Measurements from ENCODE around the gene PET100.

PET100 gene

DNA sequence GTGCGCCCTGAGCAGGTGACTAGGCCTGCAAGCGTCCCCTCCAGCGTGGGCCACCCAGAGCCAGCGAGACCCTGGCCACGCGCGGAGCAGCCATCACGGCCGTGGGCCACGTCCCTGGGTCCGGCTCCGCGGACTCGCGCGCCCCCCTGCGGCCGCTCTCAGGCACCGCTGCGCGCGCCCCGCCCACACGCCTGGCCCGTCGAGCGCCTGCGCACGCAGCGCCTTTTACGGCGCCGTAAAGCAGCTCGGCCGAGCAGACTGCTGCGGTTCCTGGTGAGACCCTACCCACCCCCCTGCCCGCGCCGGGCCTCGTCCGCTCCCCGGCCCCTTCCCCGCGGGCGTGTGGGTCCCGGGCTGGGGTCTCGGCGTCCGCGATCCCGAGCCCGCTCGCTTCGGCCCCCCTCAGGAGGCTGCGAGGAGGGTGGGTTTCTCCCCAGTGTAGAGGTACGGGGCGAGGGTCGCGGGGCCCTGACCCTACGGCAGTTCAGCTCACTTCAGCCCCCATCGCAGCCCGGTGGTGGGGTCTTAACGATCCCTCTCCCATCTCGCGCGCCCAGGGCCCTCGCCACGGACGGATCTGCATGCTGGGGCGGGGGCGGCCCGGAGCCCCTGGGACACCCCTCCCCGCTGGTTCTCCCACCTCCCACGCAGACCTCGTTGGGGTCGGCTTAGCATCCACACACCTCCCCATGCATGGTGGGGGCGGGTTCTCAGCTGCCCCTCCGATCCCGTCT lies 51.2 kb downstream of the PET100 start, which contains the start of gene TRAPPC5:
Gene TRAPPC5 (plus strand): TSS at position 228 of the 734 bp plus-strand sequence. CDS start 1,421 bp downstream, outside the sequence.
- DNase-seq: peak; percentile 86 to 90

Measured in stimulated activated CD4-positive, alpha-beta T cell treated with anti-CD3 and anti-CD28 coated beads, Interleukin-2, amount 100 ng/mL, for 24 hours (primary cell).